Jurkat, Clone E6-1 (cell line): ENCODE measurements around the gene STAMBP. TPM values are rescaled to one million over a fixed set of nuclear protein-coding genes. Genes with fewer than 3 reads are reported as not detected.
A peak's percentile ranks its signal among the peaks of the same experiment; 100 is the strongest.
"Not testable (repeated sequence)": the region's sequence is repeated elsewhere in the genome, so short reads cannot be mapped to it uniquely, and the experiment has no call there.

Experiments used
- DNase-seq: peaks from one replicate; pipeline ENCODE4 v3.0.0-alpha.2; 2011; ENCODE audit warnings: low read depth, low spot score
- H3K4me3 ChIP-seq: 2 replicates; pipeline ENCODE4 v1.5.1; 2011; ENCODE audit warnings: mild to moderate bottlenecking, low read length, control low read depth, moderate library complexity
- polyA plus RNA-seq: library from polyadenylated mRNA; unstranded; fragments of >200 nt; gene quantifications from one replicate; pipeline ENCODE4 v1.2.1, GENCODE V29; 2012; ENCODE audit warnings: missing spikeins; ENCODE audit not compliant: insufficient read length, insufficient read depth

The STAMBP gene
- polyA plus RNA-seq: 79.0 TPM

- H3K4me3 ChIP-seq: peak within 1 kb of the TSS; percentile 96
- DNase-seq: peak; percentile 97
These were observed at the start of gene STAMBP for GRCh38 chr2:73828818-73829570. Gene STAMBP (plus strand): TSS chr2:73828961. CDS start chr2:73830857, 1,896 bp downstream.

DNA sequence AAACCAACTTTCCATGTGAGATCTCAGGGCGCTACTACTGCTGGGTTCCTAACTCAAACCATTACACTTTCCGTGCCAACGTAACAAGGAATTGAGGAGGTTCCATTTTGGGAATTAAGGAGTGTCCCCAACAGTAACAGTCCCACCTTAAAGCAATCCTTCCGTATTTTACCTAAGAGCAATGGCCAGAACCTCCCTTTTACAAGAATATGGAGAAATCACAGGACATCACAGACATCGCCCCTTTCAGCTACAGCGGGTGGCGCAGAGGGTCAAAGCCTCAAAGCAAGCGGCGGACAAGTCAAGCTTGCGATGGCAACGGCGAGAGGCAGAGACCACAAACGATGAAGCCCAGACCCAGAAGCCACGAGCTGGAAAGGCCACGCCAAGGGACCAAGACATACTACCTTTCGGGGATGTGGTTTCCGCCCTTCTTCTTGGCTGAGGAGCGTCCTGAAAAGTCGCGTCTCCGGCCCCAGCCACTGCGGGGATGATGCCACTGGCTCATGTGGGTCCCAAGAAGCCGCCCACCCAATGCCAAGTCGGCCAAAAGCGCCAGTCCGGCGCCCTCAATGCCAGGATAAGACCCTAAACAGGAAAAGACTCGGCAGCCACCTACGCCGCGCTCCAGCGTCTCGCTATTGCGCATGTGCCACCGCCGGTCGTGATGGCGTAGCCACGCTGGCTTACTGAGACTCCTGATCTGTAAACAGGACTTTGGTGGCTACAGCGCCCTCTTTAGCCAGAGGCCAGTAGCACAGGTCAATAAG is 49.1 kb upstream of the STAMBP start, which contains the start of gene DUSP11:
Gene DUSP11, minus strand, starts transcription at position 637 of the 770 bp plus-strand sequence. Its CDS starts 129 bp downstream, at position 508.
- H3K4me3 ChIP-seq: peak within 1 kb of the TSS; percentile 99
- peak; percentile 94 for DNase-seq

DNA sequence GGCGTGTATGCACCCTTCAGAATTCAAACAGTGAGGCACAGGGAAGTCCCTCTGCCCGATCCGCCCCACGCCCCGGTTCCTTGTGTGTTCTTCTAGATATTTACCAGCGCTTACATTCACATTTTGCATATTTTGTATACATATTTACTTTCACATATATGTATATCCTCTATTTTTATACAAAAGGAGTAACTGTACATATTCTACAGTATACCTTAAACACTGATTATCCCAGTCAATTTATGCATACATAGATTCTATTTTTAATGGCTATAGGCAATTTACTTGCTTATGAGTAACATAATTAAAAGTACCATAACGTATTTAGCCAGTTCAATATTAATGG is 48.6 kb upstream of the STAMBP start:
- DNase-seq: no peak
- peak overlapping the region; percentile 99 for H3K4me3 ChIP-seq

DNA sequence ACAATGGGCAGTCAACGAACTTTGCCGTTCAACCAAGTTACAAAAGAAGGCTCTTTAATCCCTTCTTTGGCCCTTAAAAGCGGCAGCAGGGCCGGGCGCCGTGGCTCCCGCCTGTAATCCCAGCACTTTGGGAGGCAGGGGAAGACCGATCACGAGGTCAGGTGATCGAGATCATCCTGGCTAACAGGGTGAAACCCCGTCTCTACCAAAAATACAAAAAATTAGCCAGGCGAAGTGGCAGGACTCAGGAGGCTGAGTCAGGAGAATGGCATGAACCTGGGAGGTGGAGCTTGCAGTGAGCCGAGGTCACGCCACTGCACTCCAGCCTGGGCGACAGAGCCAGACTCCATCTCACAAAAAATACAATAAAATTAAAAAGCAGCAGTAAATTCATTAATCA is 45.4 kb upstream of the STAMBP start:
- not testable (repeated sequence) for DNase-seq, H3K4me3 ChIP-seq

DNA sequence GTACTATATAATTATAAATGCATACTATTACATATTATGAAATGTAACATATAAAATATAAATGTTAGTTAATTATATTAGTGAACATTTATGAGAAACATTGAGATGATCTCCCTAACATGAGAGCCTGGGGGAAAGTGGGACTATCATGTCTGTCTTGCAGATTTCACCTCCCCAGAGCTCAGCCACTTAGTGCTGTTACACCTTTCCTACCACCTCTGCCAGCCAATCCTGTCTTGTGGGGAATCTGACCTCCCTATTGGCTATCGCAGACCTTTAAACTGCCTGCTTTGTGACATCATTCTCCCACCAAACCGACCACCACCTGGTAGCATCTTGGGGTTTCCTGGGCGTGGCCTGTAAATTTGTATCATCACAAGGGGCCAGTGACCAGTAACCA is 44.9 kb upstream of the STAMBP start, which contains the start of gene C2orf78:
Gene C2orf78, plus strand, starts transcription at position 301 of the 400 bp plus-strand sequence. CDS start 127 bp downstream, outside the sequence.
- DNase-seq, H3K4me3 ChIP-seq: not testable (repeated sequence)

DNA sequence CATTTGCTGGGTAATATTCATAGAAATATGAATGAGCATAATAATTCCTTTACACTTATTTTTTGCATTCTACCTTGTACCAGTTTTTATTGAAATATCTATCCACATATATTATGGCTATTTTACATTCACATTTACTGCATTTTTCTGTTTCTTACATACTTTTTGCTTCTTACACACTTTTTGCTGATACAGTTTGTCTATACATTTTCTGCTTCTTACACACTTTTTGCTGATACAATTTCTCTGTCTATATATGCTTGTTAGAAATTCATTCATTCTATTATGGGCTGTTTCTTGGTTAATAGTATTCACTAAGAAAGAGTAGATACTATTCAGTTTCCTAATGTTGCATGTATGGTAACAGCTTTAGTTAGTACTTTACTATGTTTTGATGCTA is 16.9 kb upstream of the STAMBP start:
- H3K4me3 ChIP-seq: no peak overlapping the region
- DNase-seq: no peak

GRCh38 chr2:73812635-73813034 is 16.1 kb upstream of the STAMBP start:
- H3K4me3 ChIP-seq: no peak overlapping the region
- no peak for DNase-seq

- H3K4me3 ChIP-seq: no peak overlapping the region
- DNase-seq: no peak
These were observed 10.5 kb upstream of the STAMBP start for GRCh38 chr2:73818296-73818695.

DNA sequence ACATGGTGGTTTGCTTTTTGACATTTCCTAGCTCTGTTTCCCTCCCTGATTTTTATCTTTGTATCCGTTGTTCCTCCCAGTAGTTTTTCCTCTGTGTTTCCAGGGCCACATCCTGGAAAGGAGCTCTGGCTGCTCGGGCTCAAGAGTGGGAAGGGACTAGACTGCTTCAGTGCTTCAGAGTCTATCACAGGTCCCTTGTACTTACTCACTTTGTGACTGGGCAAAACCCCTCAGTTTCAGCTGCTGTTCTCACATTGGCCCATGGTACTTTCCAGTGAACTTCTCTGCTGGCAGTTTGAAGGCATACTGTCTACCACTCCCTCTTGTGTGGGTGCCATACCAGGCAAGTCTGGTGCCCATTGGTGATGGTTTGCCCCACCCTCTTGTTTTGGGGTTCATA is 7.5 kb upstream of the STAMBP start:
- DNase-seq: no peak

DNA sequence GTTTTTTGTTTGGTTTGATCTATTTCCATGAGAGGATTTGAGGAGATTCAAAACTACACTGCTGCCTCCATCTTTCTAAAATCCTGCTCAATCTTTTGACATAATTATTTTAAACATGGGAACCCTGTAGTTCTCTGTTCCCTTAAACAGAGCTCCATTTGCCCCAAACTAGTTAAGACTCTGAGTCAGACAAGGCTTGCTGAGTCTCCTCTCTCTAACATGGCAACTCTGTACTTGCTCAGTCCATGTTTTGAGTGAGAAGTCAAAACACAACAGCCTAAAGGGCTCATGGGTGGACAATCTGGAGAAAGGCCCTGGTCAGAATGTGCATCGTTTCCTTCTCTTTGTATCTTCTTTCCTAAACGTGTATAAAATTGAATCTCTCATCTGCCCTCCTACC is 7.1 kb upstream of the STAMBP start:
- no peak for DNase-seq
- H3K4me3 ChIP-seq: no peak overlapping the region

More for the DNA sequence above, 7.5 kb upstream of the STAMBP start:
- no peak overlapping the region for H3K4me3 ChIP-seq

- DNase-seq: no peak
These were observed 6.5 kb upstream of the STAMBP start for GRCh38 chr2:73822276-73822675.

DNA sequence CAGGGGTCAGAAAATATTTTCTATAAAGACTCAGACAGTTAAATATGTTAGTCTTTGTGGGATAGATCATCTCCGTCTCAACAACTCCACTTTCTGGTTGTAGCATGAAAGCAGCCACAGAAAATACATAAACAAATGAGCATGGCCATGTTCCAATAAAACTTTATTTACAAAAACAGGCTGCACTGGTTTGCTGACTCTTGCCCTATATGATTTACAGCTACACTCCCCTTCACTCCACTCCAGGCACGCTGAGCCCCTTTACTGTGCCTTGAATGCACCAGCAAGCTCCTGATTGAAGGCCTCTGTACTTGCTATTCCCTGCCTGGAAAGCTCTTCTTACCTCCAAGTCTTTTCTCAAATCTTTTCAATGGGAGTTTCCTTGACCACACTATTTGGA is 5.8 kb upstream of the STAMBP start:
- no peak overlapping the region for H3K4me3 ChIP-seq
- DNase-seq: no peak

More at GRCh38 chr2:73822276-73822675, 6.5 kb upstream of the STAMBP start:
- no peak overlapping the region for H3K4me3 ChIP-seq

DNA sequence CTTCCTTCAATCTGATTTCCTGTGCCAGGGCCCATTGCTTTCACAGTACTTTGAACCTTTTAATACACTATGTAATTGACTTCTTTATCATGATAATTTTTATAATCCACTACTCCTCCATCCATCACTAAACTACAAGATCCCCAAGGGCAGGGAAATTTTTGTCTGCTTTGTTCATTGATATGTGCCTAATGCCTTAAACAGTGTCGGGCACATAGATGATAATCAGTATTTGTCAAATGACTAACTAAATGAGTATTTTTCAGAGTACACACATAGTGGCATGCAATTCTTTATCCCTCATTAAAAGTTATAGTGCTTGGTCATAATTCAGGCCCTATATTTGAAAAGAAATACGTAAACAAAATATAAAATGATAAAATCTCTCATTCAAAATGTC is 5.3 kb upstream of the STAMBP start:
- DNase-seq: no peak

DNA sequence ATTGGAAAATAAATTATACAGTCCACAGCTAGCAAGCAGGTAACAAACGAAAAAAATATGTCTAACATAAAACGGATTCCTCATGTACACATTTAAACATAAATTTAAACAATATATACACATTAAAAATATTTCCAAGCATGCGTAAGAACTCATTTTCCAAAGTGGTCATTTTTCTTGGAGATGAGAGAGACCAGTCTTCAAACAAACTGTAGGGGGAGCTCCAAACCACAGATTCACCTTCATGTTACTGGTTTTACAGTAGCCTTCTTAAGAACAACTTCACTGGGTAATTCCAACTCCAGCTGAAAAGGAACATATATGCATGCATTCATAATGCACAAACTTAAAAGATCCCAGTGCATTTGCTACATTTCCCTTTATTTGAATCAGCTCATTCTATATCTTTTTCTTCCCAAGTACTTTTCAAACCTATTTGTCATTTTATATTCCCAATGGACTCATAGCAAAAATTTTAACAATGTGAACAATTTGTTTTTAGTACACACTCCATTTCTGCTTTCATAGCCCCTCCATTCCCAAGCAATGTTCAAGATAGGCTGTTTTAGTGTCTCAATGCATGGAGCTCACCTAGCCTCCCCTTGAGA is 4.7 kb upstream of the STAMBP start:
- peak; percentile 84 for DNase-seq
- no peak overlapping the region for H3K4me3 ChIP-seq

More for the DNA sequence above, 5.3 kb upstream of the STAMBP start:
- H3K4me3 ChIP-seq: no peak overlapping the region

GRCh38 chr2:73825408-73825807 is 3.4 kb upstream of the STAMBP start:
- no peak for DNase-seq
- H3K4me3 ChIP-seq: no peak overlapping the region

- H3K4me3 ChIP-seq: no peak overlapping the region
- peak; percentile 49 for DNase-seq
These were observed 1.7 kb upstream of the STAMBP start for GRCh38 chr2:73827018-73827417.

GRCh38 chr2:73827660-73828388 is 937 bp upstream of the STAMBP start:
- peak overlapping the region; percentile 96 for H3K4me3 ChIP-seq
- DNase-seq: no peak

DNA sequence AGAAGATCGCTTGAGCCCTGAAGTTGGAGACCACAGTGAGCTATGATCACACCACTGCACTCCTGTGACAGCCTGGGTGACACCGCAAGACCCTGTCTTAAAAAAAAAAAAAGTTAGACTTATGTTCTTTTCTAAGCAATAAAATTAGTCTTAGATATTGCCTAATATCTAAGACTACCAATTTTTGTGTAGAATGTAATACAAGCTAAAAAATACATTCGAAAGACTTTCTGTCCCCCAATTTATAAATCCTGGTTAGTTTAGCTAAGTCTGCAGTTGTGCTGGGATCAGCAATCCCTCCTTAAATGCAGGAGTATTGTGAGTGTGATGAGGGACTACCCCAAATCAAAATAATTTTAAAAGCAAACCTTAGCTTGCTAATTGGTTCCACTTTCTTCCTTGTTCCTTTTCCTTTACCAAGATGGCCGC is 358 bp upstream of the STAMBP start:
- DNase-seq: no peak
- H3K4me3 ChIP-seq: peak overlapping the region; percentile 96

DNA sequence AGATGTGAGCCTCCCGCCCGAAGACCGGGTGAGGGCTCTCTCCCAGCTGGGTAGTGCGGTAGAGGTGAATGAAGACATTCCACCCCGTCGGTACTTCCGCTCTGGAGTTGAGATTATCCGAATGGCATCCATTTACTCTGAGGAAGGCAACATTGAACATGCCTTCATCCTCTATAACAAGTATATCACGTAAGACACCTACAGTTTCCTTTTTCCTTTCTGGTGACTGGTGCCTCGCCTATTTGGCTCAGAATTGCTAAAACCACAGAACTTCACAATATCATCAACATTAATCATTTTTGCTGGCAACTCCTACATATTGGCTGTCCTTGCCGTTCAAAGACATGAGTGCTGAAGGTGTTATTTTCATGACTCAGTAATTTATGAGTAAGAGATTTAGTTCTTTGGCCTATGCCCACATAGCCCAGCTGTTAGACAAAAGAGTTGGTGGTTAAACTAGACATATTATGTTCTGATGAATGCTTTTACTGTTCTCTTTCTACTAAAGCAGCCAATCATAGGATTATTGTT is 2.2 kb downstream of the STAMBP start:
- H3K4me3 ChIP-seq: no peak overlapping the region
- DNase-seq: no peak
